Activated naive CD4-positive, alpha-beta T cell treated with anti-CD3 and anti-CD28 coated beads, Interleukin-2, amount 10 ng/mL, durations not matched to agents 7 days and 5 days (primary cell): ENCODE measurements around the gene C7orf33.

Experiments used
- CTCF ChIA-PET: fragments of 350-600 bp; sonication (Branson Sonifier 250); formaldehyde crosslinking; loops from one replicate; lab custom pipeline; 2021; ENCODE audit warnings: antibody characterized with exemption; lab: Charles Lee
- DNase-seq: peaks from one replicate; pipeline ENCODE4 v3.0.0-alpha.2; 2020
- H3K27ac Mint-ChIP-seq: one replicate; pipeline ENCODE4 v1.8.0; 2021; ENCODE audit warnings: mild to moderate bottlenecking, moderate library complexity, mixed read lengths
- H3K27me3 Mint-ChIP-seq: one replicate; pipeline ENCODE4 v1.8.0; 2021; ENCODE audit warnings: mild to moderate bottlenecking, mixed read lengths
- H3K36me3 Mint-ChIP-seq: one replicate; pipeline ENCODE4 v1.8.0; 2021; ENCODE audit warnings: mixed read lengths
- H3K4me1 Mint-ChIP-seq: one replicate; pipeline ENCODE4 v1.8.0; 2021; ENCODE audit warnings: mixed read lengths
- H3K4me3 Mint-ChIP-seq: one replicate; pipeline ENCODE4 v1.8.0; 2021; ENCODE audit warnings: mild to moderate bottlenecking, moderate library complexity, mixed read lengths
- H3K9me3 Mint-ChIP-seq: one replicate; pipeline ENCODE4 v1.8.0; 2021; ENCODE audit warnings: mixed read lengths

Gene C7orf33

GRCh38 chr7:148665221-148665620, 74.7 kb downstream of the C7orf33 start:
- H3K27ac Mint-ChIP-seq: no peak overlapping the region
- H3K36me3 Mint-ChIP-seq: no peaks in the 10 kb centered on the region
- DNase-seq: no peak
- no peak overlapping the region for H3K4me3 Mint-ChIP-seq
- no peaks in the 10 kb centered on the region for H3K9me3 Mint-ChIP-seq
- CTCF ChIA-PET: no interaction called here
- peaks cover 4% of the 10 kb centered on the region for H3K4me1 Mint-ChIP-seq
- no peaks in the 10 kb centered on the region for H3K27me3 Mint-ChIP-seq
